ENCODE results near the gene TBCK. TPM values are rescaled to one million over a fixed set of nuclear protein-coding genes. Genes with fewer than 3 reads are reported as not detected.

The TBCK gene
- total RNA-seq, 1 donor from 2014 or later: 35.7 TPM

GRCh38 chr4:106343865-106344646 is 28.0 kb upstream of the TBCK start:
- Histone ChIP-seq H3K27ac (no peak overlapping the region), H3K4me3 (no peak overlapping the region), H3K36me3 (peaks cover 4 to 38% of the 10 kb centered on the region in 2 donors), H3K9me3 (peaks cover 9 to 10% of the 10 kb centered on the region in 2 donors), H3K27me3 (no peaks in the 10 kb centered on the region), H3K4me1 (peaks cover 0 to 2% of the 10 kb centered on the region in 2 donors)
- TF ChIP-seq CTCF (IDR thresholded peaks at IDR 0.05): no peak
- intact Hi-C loops (cut with DNase I): no loop called here
- no peak for DNase-seq (ENCODE audit: low spot score in 2 of 2)

- H3K27ac ChIP-seq: no peak overlapping the region
- no peaks in the 10 kb centered on the region for H3K27me3 ChIP-seq
- no peak for DNase-seq (ENCODE audit: low spot score in 2 of 2)
- no peak overlapping the region for H3K4me3 ChIP-seq
- H3K9me3 ChIP-seq: peaks cover 10 to 18% of the 10 kb centered on the region in 2 donors
- H3K36me3 ChIP-seq: peaks cover 30 to 54% of the 10 kb centered on the region in 2 donors
- intact Hi-C loops (cut with DNase I): no loop called here
- H3K4me1 ChIP-seq: peaks cover 0 to 2% of the 10 kb centered on the region in 2 donors
- TF ChIP-seq CTCF (IDR thresholded peaks at IDR 0.05): no peak
Observed at GRCh38 chr4:106340774-106341173, 24.8 kb upstream of the TBCK start.

GRCh38 chr4:106339431-106339830 is 23.4 kb upstream of the TBCK start:
- TF ChIP-seq CTCF (IDR thresholded peaks at IDR 0.05): no peak
- intact Hi-C loops (cut with DNase I): no loop called here
- Histone ChIP-seq H3K27ac (no peak overlapping the region), H3K4me3 (no peak overlapping the region), H3K36me3 (peaks cover 31 to 63% of the 10 kb centered on the region in 2 donors), H3K9me3 (peaks cover 10 to 18% of the 10 kb centered on the region in 2 donors), H3K4me1 (peaks cover 0 to 2% of the 10 kb centered on the region in 2 donors), H3K27me3 (no peaks in the 10 kb centered on the region)
- no peak for DNase-seq (ENCODE audit: low spot score in 2 of 2)

- H3K9me3 ChIP-seq: peaks cover 10 to 18% of the 10 kb centered on the region in 2 donors
- intact Hi-C loops (cut with DNase I): no loop called here
- DNase-seq (ENCODE audit: low spot score in 2 of 2): no peak
Observed at GRCh38 chr4:106338671-106339070, 22.7 kb upstream of the TBCK start.

GRCh38 chr4:106337916-106338315 is 21.9 kb upstream of the TBCK start:
- Histone ChIP-seq H3K27ac (no peak overlapping the region), H3K4me1 (no peaks in the 10 kb centered on the region), H3K9me3 (peaks cover 10 to 18% of the 10 kb centered on the region in 2 donors), H3K4me3 (no peak overlapping the region), H3K27me3 (no peaks in the 10 kb centered on the region), H3K36me3 (peaks cover 45 to 76% of the 10 kb centered on the region in 2 donors)
- TF ChIP-seq CTCF (IDR thresholded peaks at IDR 0.05): no peak
- intact Hi-C loops (cut with DNase I): no loop called here
- no peak for DNase-seq (ENCODE audit: low spot score in 2 of 2)

More at GRCh38 chr4:106338671-106339070, 22.7 kb upstream of the TBCK start:
- Histone ChIP-seq H3K27me3 (no peaks in the 10 kb centered on the region), H3K4me3 (no peak overlapping the region), H3K4me1 (no peaks in the 10 kb centered on the region), H3K27ac (no peak overlapping the region), H3K36me3 (peaks cover 39 to 69% of the 10 kb centered on the region in 2 donors)
- no peak for TF ChIP-seq CTCF (IDR thresholded peaks at IDR 0.05)

Measured in ascending aorta (tissue), 2 donors.